HEK293T (cell line): ENCODE results near the gene PNPT1.

Experiments used
- ELF4 ChIP-seq: fragments of 450-650 bp; IDR thresholded peaks from 2 replicates; pipeline ENCODE4 v1.6.1; 2017; ENCODE audit warnings: antibody characterized with exemption
- SP1 ChIP-seq: fragments of 450-650 bp; IDR thresholded peaks from 2 replicates; pipeline ENCODE4 v1.6.1; 2017

DNA sequence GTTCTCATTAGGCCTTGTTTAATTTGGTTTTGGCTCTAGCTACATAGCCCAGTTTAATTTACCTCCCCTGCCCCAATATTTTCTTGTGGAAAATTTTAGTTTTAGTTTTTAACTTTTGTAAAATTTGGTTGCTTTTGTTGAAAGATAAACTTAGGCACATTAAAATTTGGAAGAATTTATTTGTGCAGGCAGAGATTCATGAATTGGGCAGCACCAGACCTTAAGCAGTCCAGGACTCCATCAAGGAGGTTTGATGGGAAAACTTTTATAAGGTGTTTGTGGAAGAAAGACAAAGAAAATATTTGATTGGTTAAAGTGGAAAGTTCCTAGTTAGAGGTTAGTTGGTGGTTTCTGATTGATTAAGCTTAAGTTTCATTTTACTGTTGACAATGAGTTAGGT is 16.4 kb upstream of the PNPT1 start:
- no peak for TF ChIP-seq SP1
- TF ChIP-seq ELF4, result no peak
